HEK293T (cell line): Measurements from ENCODE around the gene ZMIZ1.

Source experiments
- CTBP1 ChIP-seq: fragments of 450-650 bp; IDR thresholded peaks from 2 replicates; pipeline ENCODE4 v1.6.1; 2016; ENCODE audit warnings: borderline replicate concordance
- ELF4 ChIP-seq: fragments of 450-650 bp; IDR thresholded peaks from 2 replicates; pipeline ENCODE4 v1.6.1; 2017; ENCODE audit warnings: antibody characterized with exemption
- FOXK2 ChIP-seq: fragments of 450-650 bp; IDR thresholded peaks from 2 replicates; pipeline ENCODE4 v1.6.1; 2016; ENCODE audit warnings: mild to moderate bottlenecking
- FOXM1 ChIP-seq: fragments of 450-650 bp; IDR thresholded peaks from 2 replicates; pipeline ENCODE4 v1.6.1; 2017; ENCODE audit warnings: mild to moderate bottlenecking, borderline replicate concordance
- PKNOX1 ChIP-seq: fragments of 450-650 bp; IDR thresholded peaks from 2 replicates; pipeline ENCODE4 v1.6.1; 2016
- SP1 ChIP-seq: fragments of 450-650 bp; IDR thresholded peaks from 2 replicates; pipeline ENCODE4 v1.6.1; 2017
- SUZ12 ChIP-seq: fragments of 450-650 bp; IDR thresholded peaks from 2 replicates; pipeline ENCODE4 v1.6.1; 2016; ENCODE audit warnings: mild to moderate bottlenecking

- TF ChIP-seq FOXM1 = 0 out of 2 replicates have a peak, but pooled peaks have one; percentile 23
- TF ChIP-seq CTBP1 = no peak
- no peak for TF ChIP-seq PKNOX1
- TF ChIP-seq SP1 = no peak
- TF ChIP-seq SUZ12 = no peak
- no peak for TF ChIP-seq ELF4
- no peak for TF ChIP-seq FOXK2
Measured at GRCh38 chr10:79124066-79124465, 55.3 kb downstream of the ZMIZ1 start.
